HepG2 (cell line): ENCODE data around the gene PYGO2. TPM values are rescaled to one million over a fixed set of nuclear protein-coding genes. Genes with fewer than 3 reads are reported as not detected.

ENCODE experiments used
- ADNP ChIP-seq: sonication (generic); formaldehyde crosslinking; IDR thresholded peaks from 2 replicates; pipeline ENCODE4 v1.4.0; 2020; ENCODE audit warnings: missing genetic modification reagents
- AGO2 ChIP-seq: fragments of 200-400 bp; formaldehyde crosslinking; optimal IDR thresholded peaks from 2 replicates; pipeline ENCODE3; 2017; ENCODE audit warnings: mild to moderate bottlenecking, low read depth, low read length, moderate library complexity
- ESRRA ChIP-seq: sonication (generic); formaldehyde crosslinking; IDR thresholded peaks from 2 replicates; pipeline ENCODE4 v1.5.1; 2020; ENCODE audit warnings: mild to moderate bottlenecking, low read depth, missing genetic modification reagents
- HNF4A ChIP-seq: sonication (generic); formaldehyde crosslinking; IDR thresholded peaks from 2 replicates; pipeline ENCODE4 v1.4.0; 2020; ENCODE audit warnings: missing genetic modification reagents
- IRF2 ChIP-seq: IDR thresholded peaks from 2 replicates; pipeline ENCODE4 v1.6.1; 2018; ENCODE audit warnings: missing genetic modification reagents, missing compliant biosample characterization
- MTA1 ChIP-seq: sonication (generic); formaldehyde crosslinking; IDR thresholded peaks from 2 replicates; pipeline ENCODE4 v1.4.0; 2020; ENCODE audit warnings: missing genetic modification reagents, mild to moderate bottlenecking, borderline replicate concordance
- SALL1 ChIP-seq: sonication (generic); formaldehyde crosslinking; IDR thresholded peaks from 2 replicates; pipeline ENCODE4 v1.8.0; 2022; ENCODE audit warnings: mild to moderate bottlenecking, missing genetic modification reagents
- SP2 ChIP-seq: sonication (generic); formaldehyde crosslinking; IDR thresholded peaks from 2 replicates; pipeline ENCODE4 v1.5.1; 2020; ENCODE audit warnings: mild to moderate bottlenecking, missing genetic modification reagents
- STAG1 ChIP-seq: sonication (generic); formaldehyde crosslinking; IDR thresholded peaks from 2 replicates; pipeline ENCODE4 v1.4.0; 2020; ENCODE audit warnings: missing genetic modification reagents
- TBP ChIP-seq: sonication (generic); formaldehyde crosslinking; IDR thresholded peaks from 2 replicates; pipeline ENCODE4 v1.5.0; 2020; ENCODE audit warnings: missing genetic modification reagents
- ZBTB1 ChIP-seq: sonication (generic); formaldehyde crosslinking; IDR thresholded peaks from 2 replicates; pipeline ENCODE4 v1.4.0; 2020; ENCODE audit warnings: missing genetic modification reagents, borderline replicate concordance
- ZHX1 ChIP-seq: sonication (generic); formaldehyde crosslinking; IDR thresholded peaks from 2 replicates; pipeline ENCODE4 v1.8.1; 2022; ENCODE audit warnings: low read depth, mild to moderate bottlenecking, missing genetic modification reagents
- ZNF382 ChIP-seq: sonication (generic); formaldehyde crosslinking; IDR thresholded peaks from 2 replicates; pipeline ENCODE4 v1.5.0; 2020; ENCODE audit warnings: missing genetic modification reagents, mild to moderate bottlenecking, borderline replicate concordance
- ZNF670 ChIP-seq: sonication (generic); formaldehyde crosslinking; IDR thresholded peaks from 2 replicates; pipeline ENCODE4 v1.8.0; 2022; ENCODE audit warnings: mild to moderate bottlenecking, missing genetic modification reagents, borderline replicate concordance
- ZNF724P ChIP-seq: sonication (generic); formaldehyde crosslinking; IDR thresholded peaks from 2 replicates; pipeline ENCODE4 v1.8.0; 2022; ENCODE audit warnings: missing genetic modification reagents, borderline replicate concordance
- ZNF773 ChIP-seq: sonication (generic); formaldehyde crosslinking; IDR thresholded peaks from 2 replicates; pipeline ENCODE4 v1.4.0; 2020; ENCODE audit warnings: missing genetic modification reagents, borderline replicate concordance
- ZNF777 ChIP-seq: sonication (generic); formaldehyde crosslinking; IDR thresholded peaks from 2 replicates; pipeline ENCODE4 v1.4.0; 2020; ENCODE audit warnings: missing genetic modification reagents
- ZNF883 ChIP-seq: sonication (generic); formaldehyde crosslinking; IDR thresholded peaks from 2 replicates; pipeline ENCODE4 v1.5.1; 2020; ENCODE audit warnings: mild to moderate bottlenecking, missing genetic modification reagents; ENCODE audit errors: not compliant biosample characterization
- ZSCAN21 ChIP-seq: sonication (generic); formaldehyde crosslinking; IDR thresholded peaks from 2 replicates; pipeline ENCODE4 v1.8.0; 2022; ENCODE audit warnings: mild to moderate bottlenecking, missing genetic modification reagents, moderate library complexity, borderline replicate concordance
- polyA plus RNA-seq, 8 experiments: library from polyadenylated mRNA; depleted of rRNA in 3 of 8; stranded (reverse) in 7 of 8; unstranded in 1 of 8; fragments of >200 nt; fragmentation: Illumina TruSeq in 4 of 8; extraction: Trizol in 4 of 8; gene quantifications; 2 replicates each; pipeline versions ENCODE4 v1.2.1 to v1.2.3, GENCODE V29; 2011 to 2016; ENCODE audit warnings: low read depth in 4 of 8, missing spikeins in 1 of 8, mixed read lengths in 1 of 8; ENCODE audit not compliant: insufficient read depth in 1 of 8
- total RNA-seq, 5 experiments: library from RNA; depleted of rRNA; stranded (reverse); fragments of >200 nt; fragmentation: Illumina TruSeq; extraction: Trizol; gene quantifications; 2 replicates each; pipeline ENCODE4 v1.2.3, GENCODE V29; 2016; ENCODE audit warnings: low read depth in 1 of 5
- TF ChIP-seq, protein P1 (sequence below): fragments of 450-650 bp; IDR thresholded peaks from 2 replicates; pipeline ENCODE4 v1.6.1; 2017
- TF ChIP-seq, protein P2 (sequence below): sonication (generic); formaldehyde crosslinking; IDR thresholded peaks from 2 replicates; pipeline ENCODE4 v1.4.0; 2020; ENCODE audit warnings: missing genetic modification reagents, borderline replicate concordance
- TF ChIP-seq, protein P3 (sequence below): sonication (generic); formaldehyde crosslinking; IDR thresholded peaks from 2 replicates; pipeline ENCODE4 v1.4.0; 2020; ENCODE audit warnings: missing genetic modification reagents

The PYGO2 gene
- total and polyA plus RNA-seq, 2 of the 13 experiments (the other 11 are each of a cell fraction or from before 2014, with no cell fraction given), result 20.3 to 21.8 TPM

- TF ChIP-seq ZNF777 (CRISPR knock-in tag) (no peak), ZNF670 (CRISPR knock-in tag) (no peak), ZHX1 (CRISPR knock-in tag) (0 out of 2 replicates have a peak, but pooled peaks have one; percentile 45), HNF4A (CRISPR knock-in tag) (no peak), ZNF382 (CRISPR knock-in tag) (no peak), AGO2 (peak; percentile 54), ZBTB1 (CRISPR knock-in tag) (no peak), ESRRA (CRISPR knock-in tag) (no peak), SP2 (CRISPR knock-in tag) (no peak), ZNF724P (CRISPR knock-in tag) (no peak), IRF2 (CRISPR knock-in tag) (no peak), ZNF883 (no peak), STAG1 (peak; percentile 44), ZSCAN21 (CRISPR knock-in tag) (no peak), MTA1 (CRISPR knock-in tag) (no peak), TBP (no peak), SALL1 (CRISPR knock-in tag) (no peak), ZNF773 (CRISPR knock-in tag) (no peak), ADNP (CRISPR knock-in tag) (0 out of 2 replicates have a peak, but pooled peaks have one; percentile 33)
- TF ChIP-seq, protein P1, sequence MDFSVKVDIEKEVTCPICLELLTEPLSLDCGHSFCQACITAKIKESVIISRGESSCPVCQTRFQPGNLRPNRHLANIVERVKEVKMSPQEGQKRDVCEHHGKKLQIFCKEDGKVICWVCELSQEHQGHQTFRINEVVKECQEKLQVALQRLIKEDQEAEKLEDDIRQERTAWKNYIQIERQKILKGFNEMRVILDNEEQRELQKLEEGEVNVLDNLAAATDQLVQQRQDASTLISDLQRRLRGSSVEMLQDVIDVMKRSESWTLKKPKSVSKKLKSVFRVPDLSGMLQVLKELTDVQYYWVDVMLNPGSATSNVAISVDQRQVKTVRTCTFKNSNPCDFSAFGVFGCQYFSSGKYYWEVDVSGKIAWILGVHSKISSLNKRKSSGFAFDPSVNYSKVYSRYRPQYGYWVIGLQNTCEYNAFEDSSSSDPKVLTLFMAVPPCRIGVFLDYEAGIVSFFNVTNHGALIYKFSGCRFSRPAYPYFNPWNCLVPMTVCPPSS, result no peak
- TF ChIP-seq, protein P2, sequence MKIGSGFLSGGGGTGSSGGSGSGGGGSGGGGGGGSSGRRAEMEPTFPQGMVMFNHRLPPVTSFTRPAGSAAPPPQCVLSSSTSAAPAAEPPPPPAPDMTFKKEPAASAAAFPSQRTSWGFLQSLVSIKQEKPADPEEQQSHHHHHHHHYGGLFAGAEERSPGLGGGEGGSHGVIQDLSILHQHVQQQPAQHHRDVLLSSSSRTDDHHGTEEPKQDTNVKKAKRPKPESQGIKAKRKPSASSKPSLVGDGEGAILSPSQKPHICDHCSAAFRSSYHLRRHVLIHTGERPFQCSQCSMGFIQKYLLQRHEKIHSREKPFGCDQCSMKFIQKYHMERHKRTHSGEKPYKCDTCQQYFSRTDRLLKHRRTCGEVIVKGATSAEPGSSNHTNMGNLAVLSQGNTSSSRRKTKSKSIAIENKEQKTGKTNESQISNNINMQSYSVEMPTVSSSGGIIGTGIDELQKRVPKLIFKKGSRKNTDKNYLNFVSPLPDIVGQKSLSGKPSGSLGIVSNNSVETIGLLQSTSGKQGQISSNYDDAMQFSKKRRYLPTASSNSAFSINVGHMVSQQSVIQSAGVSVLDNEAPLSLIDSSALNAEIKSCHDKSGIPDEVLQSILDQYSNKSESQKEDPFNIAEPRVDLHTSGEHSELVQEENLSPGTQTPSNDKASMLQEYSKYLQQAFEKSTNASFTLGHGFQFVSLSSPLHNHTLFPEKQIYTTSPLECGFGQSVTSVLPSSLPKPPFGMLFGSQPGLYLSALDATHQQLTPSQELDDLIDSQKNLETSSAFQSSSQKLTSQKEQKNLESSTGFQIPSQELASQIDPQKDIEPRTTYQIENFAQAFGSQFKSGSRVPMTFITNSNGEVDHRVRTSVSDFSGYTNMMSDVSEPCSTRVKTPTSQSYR (CRISPR knock-in tag), result no peak
- TF ChIP-seq, protein P3, sequence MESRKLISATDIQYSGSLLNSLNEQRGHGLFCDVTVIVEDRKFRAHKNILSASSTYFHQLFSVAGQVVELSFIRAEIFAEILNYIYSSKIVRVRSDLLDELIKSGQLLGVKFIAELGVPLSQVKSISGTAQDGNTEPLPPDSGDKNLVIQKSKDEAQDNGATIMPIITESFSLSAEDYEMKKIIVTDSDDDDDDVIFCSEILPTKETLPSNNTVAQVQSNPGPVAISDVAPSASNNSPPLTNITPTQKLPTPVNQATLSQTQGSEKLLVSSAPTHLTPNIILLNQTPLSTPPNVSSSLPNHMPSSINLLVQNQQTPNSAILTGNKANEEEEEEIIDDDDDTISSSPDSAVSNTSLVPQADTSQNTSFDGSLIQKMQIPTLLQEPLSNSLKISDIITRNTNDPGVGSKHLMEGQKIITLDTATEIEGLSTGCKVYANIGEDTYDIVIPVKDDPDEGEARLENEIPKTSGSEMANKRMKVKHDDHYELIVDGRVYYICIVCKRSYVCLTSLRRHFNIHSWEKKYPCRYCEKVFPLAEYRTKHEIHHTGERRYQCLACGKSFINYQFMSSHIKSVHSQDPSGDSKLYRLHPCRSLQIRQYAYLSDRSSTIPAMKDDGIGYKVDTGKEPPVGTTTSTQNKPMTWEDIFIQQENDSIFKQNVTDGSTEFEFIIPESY (CRISPR knock-in tag), result peak; percentile 79
These were observed 37.4 kb upstream of the PYGO2 start (continued) for GRCh38 chr1:154998818-154999570.
